Transverse colon (tissue), 4 donors: ENCODE measurements around the gene P2RY2. TPM values are rescaled to one million over a fixed set of nuclear protein-coding genes. Genes with fewer than 3 reads are reported as not detected.

Experiments
- DNase-seq: peaks from one replicate; pipeline ENCODE4 v3.0.0-alpha.2; 2019
- H3K27ac ChIP-seq, 4 donors: fragments of 200-600 bp; sonication (generic); 2 replicates each; pipeline ENCODE4 v1.5.1; 2016 to 2018; ENCODE audit warnings: inconsistent platforms in 4 of 4
- H3K27me3 ChIP-seq: fragments of 200-600 bp; sonication (generic); 2 replicates; pipeline ENCODE4 v1.5.1; 2017; ENCODE audit warnings: inconsistent platforms
- H3K36me3 ChIP-seq, 4 donors: fragments of 200-600 bp; sonication (generic); 2 replicates each; pipeline ENCODE4 v1.5.1; 2017 to 2019; ENCODE audit warnings: inconsistent platforms in 4 of 4
- H3K4me1 ChIP-seq, 4 donors: fragments of 200-600 bp; sonication (generic); 2 replicates each; pipeline ENCODE4 v1.5.1; 2017 to 2020; ENCODE audit warnings: inconsistent platforms in 4 of 4
- H3K4me3 ChIP-seq, 4 donors: fragments of 200-600 bp; sonication (generic); 1 replicate in 1 of 4; 2 replicates in 3 of 4; pipeline versions ENCODE4 v1.5.1 to v1.6.1; 2017 to 2019; ENCODE audit warnings: inconsistent platforms in 4 of 4
- H3K9me3 ChIP-seq, 2 donors: fragments of 200-600 bp; sonication (generic); 2 replicates each; pipeline ENCODE4 v1.5.1; 2017 to 2019; ENCODE audit warnings: inconsistent platforms in 2 of 2
- EP300 ChIP-seq: sonication (generic); formaldehyde crosslinking; IDR thresholded peaks from one replicate; pipeline ENCODE4 v1.6.1; 2017; ENCODE audit warnings: antibody characterized with exemption, low read depth
- POLR2A ChIP-seq: fragments of 450-650 bp; IDR thresholded peaks from one replicate; pipeline ENCODE4 v1.6.1; 2016; ENCODE audit warnings: antibody characterized with exemption, mild to moderate bottlenecking, moderate library complexity
- POLR2AphosphoS5 ChIP-seq, 3 donors: sonication (generic); formaldehyde crosslinking; IDR thresholded peaks; one replicate each; pipeline ENCODE4 v1.6.1; 2016; ENCODE audit warnings: antibody characterized with exemption in 3 of 3
- WGBS, 2 donors: methylation state at CpG; one replicate each; pipeline ENCODE4 v1.1.5; 2018; ENCODE audit warnings: low coverage in 1 of 2; 5-methylcytosine and 5-hydroxymethylcytosine counted together
- in situ Hi-C, 4 donors: fragments of 200-750 bp; cut with MboI; loops; one replicate each; pipeline versions ENCODE4 v1.15.0 to v1.15.1; 2017; ENCODE audit warnings: low sequenced_read_pairs in 3 of 4, low pct_ligation_motif_present in 1 of 4, low pct_unique_long_range_greater_than_20kb in 1 of 4
- intact Hi-C: fragments of 100-400 bp; cut with DNase I; formaldehyde crosslinking; loops from one replicate; pipeline ENCODE4 v1.15.1; 2023; ENCODE audit warnings: low total_unique reads
- total RNA-seq, 4 donors: library from RNA; depleted of rRNA; stranded (reverse); fragments of >200 nt; gene quantifications; one replicate each; pipeline ENCODE4 v1.1.0, GENCODE V29; 2016
- TF ChIP-seq, protein P1 (sequence below), 5 experiments: fragments of 200-600 bp in 3 of 5; fragments of 450-650 bp in 2 of 5; sonication (generic) in 3 of 5; IDR thresholded peaks; 1 replicate in 2 of 5; 2 replicates in 3 of 5; pipeline ENCODE4 v1.5.1; 2016 to 2017; ENCODE audit warnings: antibody characterized with exemption in 5 of 5, inconsistent platforms in 3 of 5, mild to moderate bottlenecking in 2 of 5, moderate library complexity in 1 of 5

Gene P2RY2
- total RNA-seq, 4 donors from 2014 or later, result 8.6 to 21.4 (median 12.6) TPM

DNA sequence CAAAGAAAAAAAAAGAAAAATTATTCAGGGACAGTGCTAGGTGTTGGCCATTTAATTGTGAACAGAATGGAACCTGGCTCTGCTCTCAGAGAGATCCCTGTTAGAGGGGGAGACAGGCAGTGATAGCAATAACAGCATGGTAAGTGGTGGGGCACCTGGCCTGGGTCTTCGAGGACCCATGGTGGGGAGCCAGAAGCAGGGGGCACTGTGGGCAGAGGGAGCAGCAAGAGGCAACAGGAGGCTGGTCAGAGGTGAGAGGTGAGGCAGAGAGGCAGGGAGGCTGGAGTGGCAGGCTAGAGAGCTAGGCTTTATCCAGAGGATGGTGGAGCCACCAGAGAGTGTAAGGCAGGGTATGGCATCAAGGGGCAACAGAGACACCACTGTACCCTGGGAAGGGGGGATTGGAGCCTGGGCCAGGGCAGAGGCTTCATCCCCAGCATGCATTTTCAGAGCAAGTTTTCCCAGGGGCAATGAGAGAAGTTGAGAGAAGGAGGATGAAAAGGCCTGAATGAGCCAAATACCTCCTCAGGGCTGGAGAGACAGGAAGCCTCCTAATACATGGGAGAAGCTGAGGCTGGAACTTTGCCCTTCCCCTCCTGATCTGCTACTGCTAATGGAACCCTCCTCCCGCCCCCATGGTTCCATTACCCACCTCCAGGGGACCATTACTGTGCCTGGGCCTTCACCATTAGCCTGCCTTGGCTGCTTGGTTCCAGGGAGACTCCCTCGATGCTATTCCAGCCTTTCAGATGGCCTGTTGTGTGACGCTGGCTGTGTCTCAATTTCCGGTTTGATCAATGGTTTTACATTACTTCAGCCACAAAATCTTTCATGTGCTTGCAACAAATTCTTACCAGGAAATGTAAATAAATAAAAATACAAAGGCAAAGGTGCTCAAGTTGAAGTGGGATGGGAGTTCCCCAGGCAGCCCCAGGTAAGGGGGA lies 2.6 kb upstream of the P2RY2 start:
- Histone ChIP-seq H3K27ac (no peak overlapping the region), H3K27me3 (no peaks in the 10 kb centered on the region), H3K4me1 (peaks cover 5 to 21% (median 18%) of the 10 kb centered on the region in 4 donors), H3K36me3 (no peaks in the 10 kb centered on the region), H3K9me3 (no peaks in the 10 kb centered on the region), H3K4me3 (no peak overlapping the region)
- in situ Hi-C loops (no loop called here), intact Hi-C loops (no loop called here)
- no peak for DNase-seq
- WGBS, 2 donors, result 83 to 85% methylated on average over 1 to 5 of the region's 5 CpGs
- TF ChIP-seq EP300, result no peak
- no peak for TF ChIP-seq POLR2A
- no peak for TF ChIP-seq POLR2AphosphoS5 (IDR thresholded peaks at IDR 0.05)
- TF ChIP-seq, protein P1, sequence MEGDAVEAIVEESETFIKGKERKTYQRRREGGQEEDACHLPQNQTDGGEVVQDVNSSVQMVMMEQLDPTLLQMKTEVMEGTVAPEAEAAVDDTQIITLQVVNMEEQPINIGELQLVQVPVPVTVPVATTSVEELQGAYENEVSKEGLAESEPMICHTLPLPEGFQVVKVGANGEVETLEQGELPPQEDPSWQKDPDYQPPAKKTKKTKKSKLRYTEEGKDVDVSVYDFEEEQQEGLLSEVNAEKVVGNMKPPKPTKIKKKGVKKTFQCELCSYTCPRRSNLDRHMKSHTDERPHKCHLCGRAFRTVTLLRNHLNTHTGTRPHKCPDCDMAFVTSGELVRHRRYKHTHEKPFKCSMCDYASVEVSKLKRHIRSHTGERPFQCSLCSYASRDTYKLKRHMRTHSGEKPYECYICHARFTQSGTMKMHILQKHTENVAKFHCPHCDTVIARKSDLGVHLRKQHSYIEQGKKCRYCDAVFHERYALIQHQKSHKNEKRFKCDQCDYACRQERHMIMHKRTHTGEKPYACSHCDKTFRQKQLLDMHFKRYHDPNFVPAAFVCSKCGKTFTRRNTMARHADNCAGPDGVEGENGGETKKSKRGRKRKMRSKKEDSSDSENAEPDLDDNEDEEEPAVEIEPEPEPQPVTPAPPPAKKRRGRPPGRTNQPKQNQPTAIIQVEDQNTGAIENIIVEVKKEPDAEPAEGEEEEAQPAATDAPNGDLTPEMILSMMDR (IDR thresholded peaks at IDR 0.05), result no peak

DNA sequence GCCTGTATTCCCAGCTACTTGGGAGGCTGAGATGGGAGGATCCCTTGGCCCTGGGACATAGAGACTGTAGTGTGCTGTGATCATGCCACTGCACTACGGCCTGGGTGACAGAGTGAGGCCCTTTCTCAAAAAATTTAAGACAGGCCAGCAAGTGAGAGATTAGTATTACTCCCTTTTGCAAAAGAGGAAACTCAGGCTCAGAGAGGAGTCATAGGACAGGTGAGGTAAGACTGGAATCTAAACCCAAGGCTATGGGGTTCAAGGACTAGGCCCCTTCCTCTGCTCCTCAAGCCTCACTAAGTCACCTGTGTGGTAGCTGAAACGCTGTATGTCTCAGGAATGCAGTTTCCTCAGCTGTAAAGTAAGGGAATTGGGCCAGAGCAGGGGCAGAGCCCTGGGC lies 1.6 kb upstream of the P2RY2 start:
- in situ Hi-C loops (no loop called here), intact Hi-C loops (no loop called here)
- 86% methylated on average over 2 of the region's 2 CpGs; no CpG with 5 or more reads in 1 of the 2 donors for WGBS, 2 donors
- DNase-seq, result no peak
- TF ChIP-seq EP300, result no peak
- TF ChIP-seq, protein P1 (IDR thresholded peaks at IDR 0.05), result no peak
- no peak for TF ChIP-seq POLR2A
- no peak for TF ChIP-seq POLR2AphosphoS5 (IDR thresholded peaks at IDR 0.05)
- Histone ChIP-seq H3K4me1 (peaks cover 5 to 21% (median 18%) of the 10 kb centered on the region in 4 donors), H3K27ac (no peak overlapping the region), H3K27me3 (no peaks in the 10 kb centered on the region), H3K4me3 (no peak overlapping the region), H3K9me3 (no peaks in the 10 kb centered on the region), H3K36me3 (no peaks in the 10 kb centered on the region)

DNA sequence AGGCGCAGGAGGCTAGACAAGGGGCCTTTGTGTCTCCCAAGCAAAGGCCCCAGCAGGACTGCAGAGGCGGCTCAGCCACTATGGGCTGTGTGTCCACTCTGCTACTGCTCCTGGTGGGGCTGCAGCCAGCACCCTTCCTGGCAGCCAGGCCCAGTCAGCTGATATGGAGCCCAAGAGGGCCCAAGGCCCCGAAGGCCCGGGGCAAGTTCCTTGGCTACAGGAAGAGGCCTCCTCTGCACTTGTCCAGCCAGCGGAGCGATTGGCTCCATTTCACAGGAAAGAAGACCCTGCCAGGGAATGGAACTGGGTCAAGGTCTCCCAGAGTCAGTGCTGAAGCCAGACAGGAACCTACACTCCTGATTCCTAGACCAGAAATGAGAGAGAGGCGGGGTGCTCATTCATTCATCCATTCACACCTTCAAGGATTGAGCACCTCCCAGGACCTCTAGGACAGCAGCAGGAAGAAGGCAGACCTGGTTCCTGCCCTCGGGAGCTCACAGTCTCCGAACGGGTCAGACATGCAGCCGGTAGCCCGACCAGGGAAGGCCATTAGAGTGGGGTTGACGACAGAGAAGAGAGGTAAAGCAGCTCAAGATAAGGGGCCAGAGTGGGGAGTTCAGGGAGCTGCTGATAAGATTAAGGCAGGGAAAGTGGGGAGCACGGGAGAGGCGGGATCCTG lies 811 bp upstream of the P2RY2 start:
- Histone ChIP-seq H3K4me3 (peak overlapping the region in 1 of 4 donors; percentile 46), H3K4me1 (peaks cover 5 to 21% (median 18%) of the 10 kb centered on the region in 4 donors), H3K36me3 (no peaks in the 10 kb centered on the region), H3K9me3 (no peaks in the 10 kb centered on the region), H3K27ac (peak overlapping the region in 2 of 4 donors; percentile 42 to 72), H3K27me3 (no peaks in the 10 kb centered on the region)
- in situ Hi-C loops, result no loop called here
- DNase-seq, result no peak
- WGBS, 2 donors, result 95% methylated on average over 15 of the region's 15 CpGs; no CpG with 5 or more reads in 1 of the 2 donors
- TF ChIP-seq, protein P1 (IDR thresholded peaks at IDR 0.05), result no peak
- TF ChIP-seq POLR2AphosphoS5 (IDR thresholded peaks at IDR 0.05), result no peak
- no peak for TF ChIP-seq POLR2A
- TF ChIP-seq EP300, result no peak
- intact Hi-C loops, result no loop called here

DNA sequence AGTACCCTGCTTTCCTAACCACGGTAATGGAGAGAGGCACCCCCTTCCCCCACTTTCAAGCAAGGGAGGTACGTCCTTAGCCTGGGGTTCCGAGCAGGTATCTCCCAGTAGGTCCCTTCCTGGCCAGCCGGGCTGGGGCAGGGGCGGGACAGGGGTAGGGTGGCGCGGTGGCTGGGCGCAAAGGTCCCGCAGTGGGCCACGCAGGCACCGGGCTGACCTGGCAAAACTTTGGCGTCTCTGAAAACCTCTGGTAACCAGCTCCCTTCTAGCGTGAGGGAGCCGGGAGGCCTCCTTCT lies 323 bp upstream of the P2RY2 start:
- Histone ChIP-seq H3K4me1 (peaks cover 5 to 21% (median 18%) of the 10 kb centered on the region in 4 donors), H3K9me3 (no peaks in the 10 kb centered on the region), H3K27me3 (no peaks in the 10 kb centered on the region), H3K36me3 (no peaks in the 10 kb centered on the region), H3K27ac (peak overlapping the region; percentile 42 to 77 (median 70)), H3K4me3 (peak overlapping the region; percentile 35 to 53 (median 42))
- TF ChIP-seq POLR2A, result no peak
- DNase-seq, result no peak
- 38% methylated on average over 11 of the region's 14 CpGs; no CpG with 5 or more reads in 1 of the 2 donors for WGBS, 2 donors
- in situ Hi-C loops (no loop called here), intact Hi-C loops (no loop called here)
